Endothelial cell of hepatic sinusoid (primary cell): ENCODE results near the gene SLIT3.

Experiments used
- in situ Hi-C: cut with HindIII; loops from 2 replicates; pipeline ENCODE4 v1.10.0; 2017; ENCODE audit warnings: low sequenced_read_pairs

The SLIT3 gene

GRCh38 chr5:169089343-169089742, 211.6 kb downstream of the SLIT3 start:
- in situ Hi-C loops: no loop called here

- in situ Hi-C loops: no loop called here
These were observed 212.8 kb downstream of the SLIT3 start for GRCh38 chr5:169088028-169088725.

- in situ Hi-C loops: no loop called here
These were observed 215.3 kb downstream of the SLIT3 start for GRCh38 chr5:169085636-169086035.

- in situ Hi-C loops: no loop called here
These were observed 215.7 kb downstream of the SLIT3 start for GRCh38 chr5:169085212-169085611.

- in situ Hi-C loops: no loop called here
These were observed 216.2 kb downstream of the SLIT3 start for GRCh38 chr5:169084775-169085174.

- in situ Hi-C loops: no loop called here
These were observed 217.4 kb downstream of the SLIT3 start for GRCh38 chr5:169083394-169084018.

- in situ Hi-C loops: no loop called here
These were observed 219.8 kb downstream of the SLIT3 start for GRCh38 chr5:169081000-169081724.

- in situ Hi-C loops: no loop called here
These were observed 220.5 kb downstream of the SLIT3 start for GRCh38 chr5:169080448-169080911.

GRCh38 chr5:169079697-169080096, 221.2 kb downstream of the SLIT3 start:
- in situ Hi-C loops: no loop called here

- in situ Hi-C loops: no loop called here
These were observed 226.1 kb downstream of the SLIT3 start for GRCh38 chr5:169074839-169075238.

GRCh38 chr5:169072233-169072632, 228.7 kb downstream of the SLIT3 start:
- in situ Hi-C loops: no loop called here

GRCh38 chr5:169070413-169070812, 230.5 kb downstream of the SLIT3 start:
- in situ Hi-C loops: no loop called here

- in situ Hi-C loops: no loop called here
These were observed 233.2 kb downstream of the SLIT3 start for GRCh38 chr5:169067751-169068173.

- in situ Hi-C loops: no loop called here
These were observed 235.5 kb downstream of the SLIT3 start for GRCh38 chr5:169065400-169065799.

- in situ Hi-C loops: no loop called here
These were observed 236.8 kb downstream of the SLIT3 start for GRCh38 chr5:169064093-169064492.

- in situ Hi-C loops: no loop called here
These were observed 237.5 kb downstream of the SLIT3 start for GRCh38 chr5:169063316-169063953.

- in situ Hi-C loops: no loop called here
These were observed 238.2 kb downstream of the SLIT3 start for GRCh38 chr5:169062690-169063089.

GRCh38 chr5:169054506-169054905, 246.4 kb downstream of the SLIT3 start:
- in situ Hi-C loops: no loop called here

- in situ Hi-C loops: no loop called here
These were observed 248.7 kb downstream of the SLIT3 start for GRCh38 chr5:169052207-169052606.

- in situ Hi-C loops: no loop called here
These were observed 249.6 kb downstream of the SLIT3 start for GRCh38 chr5:169051351-169051750.

- in situ Hi-C loops: no loop called here
These were observed 250.3 kb downstream of the SLIT3 start for GRCh38 chr5:169050636-169051035.
